SW480 (cell line): ENCODE measurements around the gene PDE8B.

ENCODE experiments used
- DNase-seq: peaks from one replicate; pipeline ENCODE4 v3.0.0-alpha.2; 2016; ENCODE audit warnings: low spot score

PDE8B gene

DNA sequence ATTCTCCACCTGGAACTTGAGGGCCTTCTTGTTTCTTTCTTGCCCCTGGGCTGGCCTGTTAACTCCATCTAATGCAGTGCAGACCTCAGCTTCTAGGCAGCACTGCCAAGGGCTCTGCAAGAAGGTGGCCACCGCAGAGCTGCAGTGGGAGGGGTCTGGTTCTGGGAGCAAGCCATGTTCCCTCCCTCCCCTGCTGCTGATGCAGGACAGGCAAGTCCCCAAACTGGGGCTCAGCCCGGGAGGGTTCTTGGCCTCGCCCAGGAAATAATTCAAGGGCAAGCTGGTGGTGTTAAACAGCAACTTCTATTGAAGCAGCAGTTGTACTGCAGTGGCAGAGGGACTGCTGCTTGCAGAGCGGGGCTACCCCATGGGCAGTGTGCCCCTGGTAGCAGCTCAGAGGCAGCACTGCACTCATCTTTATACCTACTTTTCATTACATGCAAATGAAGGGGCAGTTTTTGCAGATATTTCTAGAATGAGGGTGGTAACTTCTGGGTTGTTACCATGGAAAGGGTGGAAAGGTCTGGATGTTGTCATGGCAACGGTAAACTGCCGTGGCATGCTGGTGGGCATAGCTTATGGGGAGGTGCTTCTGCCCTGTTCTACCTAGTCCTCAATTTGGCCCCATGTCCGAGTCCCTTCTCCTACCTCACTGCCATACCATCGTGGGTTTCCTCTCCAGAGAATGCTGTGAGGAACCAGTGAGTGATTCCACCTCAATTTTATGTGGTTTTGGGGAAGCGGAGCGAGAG is 199.6 kb downstream of the PDE8B start:
- DNase-seq: no peak

DNA sequence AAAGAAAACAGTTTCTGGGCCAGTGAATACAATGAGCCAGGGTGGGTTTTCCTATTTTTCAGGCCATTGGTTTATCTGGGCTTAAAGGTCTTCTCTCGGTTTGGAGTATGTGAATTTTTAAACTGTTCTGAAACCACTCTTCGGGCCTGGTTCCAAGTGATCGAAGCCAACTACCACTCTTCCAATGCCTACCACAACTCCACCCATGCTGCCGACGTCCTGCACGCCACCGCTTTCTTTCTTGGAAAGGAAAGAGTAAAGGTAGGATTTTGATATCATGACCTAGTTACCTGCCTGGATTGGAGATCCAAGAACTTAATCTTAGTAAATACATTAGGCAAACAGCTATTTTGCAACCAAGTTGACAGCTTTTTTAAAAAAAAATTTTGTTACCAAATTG is 202.6 kb downstream of the PDE8B start:
- no peak for DNase-seq

DNA sequence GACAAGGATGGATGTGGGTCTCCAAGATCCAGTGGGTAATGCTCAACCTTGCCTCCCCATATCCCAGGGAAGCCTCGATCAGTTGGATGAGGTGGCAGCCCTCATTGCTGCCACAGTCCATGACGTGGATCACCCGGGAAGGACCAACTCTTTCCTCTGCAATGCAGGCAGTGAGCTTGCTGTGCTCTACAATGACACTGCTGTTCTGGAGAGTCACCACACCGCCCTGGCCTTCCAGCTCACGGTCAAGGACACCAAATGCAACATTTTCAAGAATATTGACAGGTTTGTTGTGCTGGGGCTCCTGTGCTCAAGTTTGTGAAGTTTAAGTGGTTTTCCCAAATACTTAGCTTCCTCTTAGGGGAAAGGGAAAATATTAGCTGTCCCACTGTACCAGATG is 207.7 kb downstream of the PDE8B start:
- no peak for DNase-seq

DNA sequence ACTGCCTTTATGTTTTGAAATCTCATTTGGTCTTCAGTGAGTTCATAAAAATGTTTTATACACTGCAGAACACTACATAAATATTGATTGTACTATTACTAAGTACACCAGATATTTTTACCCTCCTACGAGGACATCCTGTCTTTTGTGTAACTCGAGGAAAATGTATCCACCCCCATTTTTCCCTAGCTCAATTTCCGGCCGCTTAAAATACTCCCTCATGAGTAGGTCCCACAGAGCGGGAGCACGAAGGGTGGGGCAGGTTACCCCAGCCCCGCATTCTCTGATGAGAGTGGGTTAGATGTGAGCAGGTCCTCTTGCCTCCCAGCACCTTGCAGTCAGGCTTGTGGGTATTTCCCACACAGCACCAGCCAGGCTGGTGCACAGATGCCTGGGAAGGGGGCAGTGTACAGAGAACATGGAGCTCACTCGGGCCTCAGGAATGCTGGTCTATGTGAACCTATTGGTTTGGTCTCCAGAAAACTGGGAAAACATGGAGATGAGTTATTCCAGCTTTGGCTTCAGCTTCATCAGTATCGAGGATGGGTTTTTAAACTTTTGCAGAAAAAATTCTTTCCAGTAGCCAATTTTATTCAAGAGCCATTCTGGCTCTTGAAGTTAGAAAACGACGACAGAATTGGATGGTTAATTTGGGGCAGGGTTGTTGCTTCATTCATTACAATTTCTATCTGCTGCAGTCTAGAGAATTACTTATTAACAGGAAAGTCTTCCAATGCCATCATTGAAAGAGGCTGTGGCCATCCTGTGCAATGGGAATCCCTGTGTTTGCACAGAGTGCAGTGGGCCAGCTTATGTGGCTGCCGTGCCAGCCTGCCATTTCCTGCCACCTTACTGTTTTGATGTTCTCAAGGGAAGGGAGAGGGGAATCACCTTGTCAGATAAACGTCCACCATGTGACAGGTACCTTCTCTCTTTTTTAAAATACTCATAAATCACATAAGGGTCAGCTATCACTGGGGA is 208.4 kb downstream of the PDE8B start:
- no peak for DNase-seq

DNA sequence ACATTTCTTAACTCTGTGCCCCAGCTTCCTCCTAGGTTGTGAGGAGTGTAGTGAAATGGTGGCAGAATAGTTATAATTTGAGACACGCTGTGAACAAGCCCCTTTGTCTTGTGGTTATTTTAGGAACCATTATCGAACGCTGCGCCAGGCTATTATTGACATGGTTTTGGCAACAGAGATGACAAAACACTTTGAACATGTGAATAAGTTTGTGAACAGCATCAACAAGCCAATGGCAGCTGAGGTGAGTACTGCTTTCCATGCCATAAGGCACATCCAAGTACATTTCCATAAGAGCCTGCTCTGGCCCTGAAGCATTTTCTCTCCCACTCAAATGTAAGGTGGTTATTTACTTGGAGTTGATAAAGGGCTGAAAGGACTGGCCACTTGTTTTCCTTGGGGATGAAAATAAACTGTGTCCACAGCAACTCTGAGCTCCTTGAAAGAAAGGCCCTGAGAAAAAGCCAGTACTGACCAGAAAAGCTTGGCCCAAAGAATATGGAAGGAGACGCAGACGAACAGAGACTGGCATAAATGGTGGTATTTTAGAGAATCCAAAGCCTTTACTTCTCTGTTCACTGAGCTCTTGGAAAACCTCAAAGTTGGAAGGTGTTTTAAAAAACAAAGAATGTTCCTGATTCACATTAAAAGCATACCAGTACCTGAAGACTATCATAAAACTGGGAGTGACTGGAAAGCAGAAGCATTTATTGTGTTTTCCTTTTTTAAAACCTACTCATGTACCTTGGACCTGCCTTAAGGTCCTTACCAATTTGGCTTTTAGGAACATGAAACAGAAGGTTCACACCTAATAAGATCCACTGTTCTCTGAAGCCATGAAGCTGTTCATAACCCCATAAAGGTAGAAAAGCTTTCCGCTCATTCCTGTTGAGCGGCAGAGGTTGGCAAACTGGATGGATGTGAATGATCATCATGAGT is 209.4 kb downstream of the PDE8B start:
- DNase-seq: no peak

DNA sequence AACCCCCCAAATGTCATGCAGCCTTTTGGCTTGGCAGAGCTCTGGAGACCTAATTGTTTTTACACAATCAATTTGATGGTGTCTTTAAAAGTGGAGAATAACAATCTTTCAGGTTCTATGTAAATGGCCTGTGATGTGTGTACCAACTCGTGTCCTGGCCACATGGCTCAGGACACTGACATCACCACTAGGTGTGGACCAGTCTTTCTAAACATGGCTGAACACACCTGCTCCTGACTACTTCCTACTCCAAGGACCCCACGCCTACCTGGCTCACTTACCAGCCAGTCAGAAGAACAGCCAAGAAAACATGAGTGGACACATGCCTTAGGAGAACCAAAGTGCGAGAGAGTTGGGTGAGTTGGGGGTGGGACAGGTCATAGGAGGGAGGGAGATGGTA is 210.5 kb downstream of the PDE8B start:
- DNase-seq: no peak

DNA sequence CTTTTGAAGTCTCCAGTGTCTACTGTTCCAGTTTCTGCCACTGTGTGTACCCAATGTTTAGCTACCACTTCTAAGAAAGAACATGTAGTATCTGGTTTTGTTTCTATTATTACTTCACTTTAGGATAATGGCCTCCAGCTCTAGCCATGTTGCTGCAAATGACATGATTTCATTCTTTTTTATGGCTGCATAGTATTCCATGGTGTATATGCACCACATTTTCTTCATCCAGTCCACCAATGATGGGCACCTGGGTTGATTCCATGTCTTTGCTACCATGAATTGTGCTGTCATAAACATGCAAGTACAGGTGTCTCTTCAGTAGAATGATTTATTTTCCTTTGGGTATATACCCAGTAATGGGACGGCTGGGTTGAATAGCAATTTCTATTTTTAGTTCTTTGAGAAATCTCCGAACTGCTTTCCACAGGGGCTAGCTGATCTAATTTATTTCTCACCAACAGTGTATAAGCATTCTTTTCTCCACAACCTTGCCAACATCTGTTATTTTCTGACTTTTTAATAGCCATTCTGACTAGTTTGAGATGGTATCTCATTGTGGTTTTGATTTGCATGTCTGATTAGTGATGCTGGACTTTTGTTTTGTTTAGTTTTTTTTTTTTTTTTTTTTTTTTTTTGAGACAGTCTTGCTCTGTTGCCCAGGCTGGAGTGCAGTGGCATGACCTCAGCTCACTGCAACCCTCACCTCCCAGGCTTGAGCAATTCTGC is 212.7 kb downstream of the PDE8B start:
- no peak for DNase-seq

DNA sequence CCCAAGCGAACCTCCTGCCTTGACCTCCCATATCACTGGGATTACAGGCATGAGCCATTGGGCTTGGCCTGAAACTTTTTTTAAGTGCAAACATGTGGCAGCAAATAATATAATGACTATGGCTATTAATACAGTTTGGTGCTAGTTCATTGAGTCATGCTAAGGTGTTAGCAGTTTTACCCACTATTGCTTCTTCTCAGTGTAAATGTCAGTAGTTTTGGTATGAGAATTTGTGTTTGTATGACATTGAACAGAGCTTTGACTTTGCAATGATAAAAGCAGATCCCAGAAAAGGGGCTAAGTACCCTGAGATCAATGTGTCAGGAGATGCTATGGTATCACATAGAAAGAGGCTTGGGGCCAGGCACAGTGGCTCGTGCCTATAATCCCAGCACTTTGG is 214.4 kb downstream of the PDE8B start:
- DNase-seq: no peak

DNA sequence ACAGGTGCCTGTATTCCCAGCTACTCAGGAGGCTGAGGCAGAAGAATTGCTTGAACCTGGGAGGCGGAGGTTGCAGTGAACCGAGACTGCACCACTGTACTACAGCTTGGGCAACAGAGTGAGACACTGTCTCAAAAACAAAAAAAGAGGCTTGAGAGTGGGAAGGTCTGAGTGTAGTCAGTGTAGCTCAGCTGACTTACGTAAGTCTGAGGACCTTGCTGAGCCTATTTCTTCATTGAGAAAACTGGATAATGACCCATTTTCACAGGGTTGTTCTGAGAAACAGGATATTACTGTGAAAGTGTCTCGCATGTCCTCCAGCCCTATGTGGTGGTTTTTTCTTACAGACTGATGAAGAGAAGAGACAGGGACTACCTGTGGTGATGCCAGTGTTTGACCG is 214.9 kb downstream of the PDE8B start:
- no peak for DNase-seq

DNA sequence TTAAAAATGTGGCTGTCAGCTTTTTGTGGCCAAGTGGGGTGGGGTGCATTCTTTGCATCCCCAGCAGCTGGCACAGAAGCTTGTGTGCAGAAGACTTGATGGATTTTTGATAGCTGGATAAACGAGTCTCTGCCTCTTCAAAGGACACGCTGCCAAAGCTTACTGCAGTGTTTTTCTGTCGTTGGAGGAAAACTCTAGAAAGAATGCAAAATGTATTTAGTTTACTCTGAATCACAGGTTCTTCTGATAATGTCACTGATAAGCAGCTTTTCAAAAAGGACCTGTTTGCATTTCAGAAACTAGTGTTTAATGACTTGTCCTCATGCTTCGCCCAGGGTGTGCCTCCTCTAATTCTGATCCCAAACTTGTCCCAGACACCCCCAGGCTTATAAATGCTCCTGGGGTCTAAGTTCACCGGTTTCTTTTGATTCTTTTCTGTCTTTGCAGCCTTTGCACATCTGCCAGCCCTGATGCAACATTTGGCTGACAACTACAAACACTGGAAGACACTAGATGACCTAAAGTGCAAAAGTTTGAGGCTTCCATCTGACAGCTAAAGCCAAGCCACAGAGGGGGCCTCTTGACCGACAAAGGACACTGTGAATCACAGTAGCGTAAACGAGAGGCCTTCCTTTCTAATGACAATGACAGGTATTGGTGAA is 215.6 kb downstream of the PDE8B start:
- DNase-seq: no peak

DNA sequence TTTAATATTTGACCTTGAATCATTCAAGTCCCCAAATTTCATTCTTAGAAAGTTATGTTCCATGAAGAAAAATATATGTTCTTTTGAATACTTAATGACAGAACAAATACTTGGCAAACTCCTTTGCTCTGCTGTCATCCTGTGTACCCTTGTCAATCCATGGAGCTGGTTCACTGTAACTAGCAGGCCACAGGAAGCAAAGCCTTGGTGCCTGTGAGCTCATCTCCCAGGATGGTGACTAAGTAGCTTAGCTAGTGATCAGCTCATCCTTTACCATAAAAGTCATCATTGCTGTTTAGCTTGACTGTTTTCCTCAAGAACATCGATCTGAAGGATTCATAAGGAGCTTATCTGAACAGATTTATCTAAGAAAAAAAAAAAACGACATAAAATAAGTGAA is 216.2 kb downstream of the PDE8B start:
- DNase-seq: no peak

DNA sequence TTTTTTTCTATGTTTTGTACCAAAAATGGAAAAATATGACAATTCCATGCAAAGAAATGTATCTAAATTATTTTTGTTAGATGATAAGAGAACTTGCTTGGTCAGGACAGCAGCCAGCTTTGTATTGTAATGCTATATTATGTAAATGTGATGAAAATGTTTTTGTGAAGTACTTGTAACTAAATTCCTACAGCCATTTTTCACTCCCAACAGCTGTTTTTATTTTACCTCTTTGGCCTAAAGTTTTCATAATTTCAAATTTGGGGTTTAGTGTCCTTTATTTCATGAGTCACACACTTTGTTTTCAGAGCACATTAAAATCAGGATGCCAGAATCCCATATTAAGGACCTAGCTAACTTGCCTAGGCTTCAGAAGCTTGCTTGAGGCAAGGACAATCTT is 217.5 kb downstream of the PDE8B start:
- DNase-seq: no peak

DNA sequence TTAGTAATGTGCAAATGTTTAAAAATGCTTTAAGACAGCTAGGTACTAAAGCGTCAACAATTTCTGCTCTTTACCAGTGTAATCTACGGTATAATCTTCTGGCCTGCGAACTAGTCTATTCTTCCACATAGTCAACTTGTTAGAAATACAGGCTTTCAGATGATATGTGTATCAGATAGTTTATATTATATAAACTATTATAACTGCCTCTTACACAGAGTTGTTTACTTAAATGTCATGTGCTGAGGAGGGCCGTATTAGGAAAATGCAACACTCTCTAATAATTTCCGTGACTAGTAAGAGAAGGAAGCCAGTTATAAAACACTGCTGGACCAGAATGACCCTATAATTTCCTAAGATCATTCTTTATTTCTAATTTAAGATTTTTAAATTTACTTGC is 218.0 kb downstream of the PDE8B start:
- DNase-seq: no peak

DNA sequence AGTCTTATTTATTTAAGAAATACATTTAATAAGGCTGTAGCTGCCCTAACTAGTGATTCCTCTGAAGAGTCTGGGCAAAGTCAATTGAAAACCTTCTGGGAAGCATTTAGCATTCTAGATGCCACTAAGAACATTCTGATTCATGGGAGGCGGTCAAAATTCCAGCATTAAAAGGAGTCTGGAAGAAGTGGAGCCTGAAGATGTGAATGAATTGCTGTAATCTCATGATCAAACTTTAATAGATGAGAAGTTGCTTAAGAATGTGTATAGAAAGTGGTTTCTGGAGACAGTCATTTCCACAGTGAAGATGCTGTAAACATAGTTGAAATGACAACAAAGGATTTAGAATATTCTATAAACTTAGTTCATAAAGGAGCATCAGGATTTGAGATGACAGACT is 220.2 kb downstream of the PDE8B start:
- no peak for DNase-seq

DNA sequence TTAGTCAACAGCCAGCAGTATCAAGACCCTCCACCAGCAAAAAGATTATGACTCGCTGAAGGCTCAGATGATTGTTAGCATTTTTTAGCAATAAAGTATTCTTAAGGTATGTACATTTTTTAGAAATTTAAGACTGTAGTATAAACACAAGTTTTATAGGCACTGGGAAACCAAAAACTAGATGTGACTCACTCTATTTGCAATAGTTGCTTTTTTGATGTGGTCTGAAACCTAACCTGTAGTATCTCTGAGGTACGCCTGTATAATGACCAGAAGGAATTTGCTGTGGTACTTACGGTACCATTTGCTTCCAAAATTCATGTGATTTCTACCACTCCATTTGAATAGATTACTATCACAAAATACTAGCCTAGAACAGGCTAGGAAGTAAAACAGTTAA is 220.8 kb downstream of the PDE8B start:
- DNase-seq: peak; percentile 77

DNA sequence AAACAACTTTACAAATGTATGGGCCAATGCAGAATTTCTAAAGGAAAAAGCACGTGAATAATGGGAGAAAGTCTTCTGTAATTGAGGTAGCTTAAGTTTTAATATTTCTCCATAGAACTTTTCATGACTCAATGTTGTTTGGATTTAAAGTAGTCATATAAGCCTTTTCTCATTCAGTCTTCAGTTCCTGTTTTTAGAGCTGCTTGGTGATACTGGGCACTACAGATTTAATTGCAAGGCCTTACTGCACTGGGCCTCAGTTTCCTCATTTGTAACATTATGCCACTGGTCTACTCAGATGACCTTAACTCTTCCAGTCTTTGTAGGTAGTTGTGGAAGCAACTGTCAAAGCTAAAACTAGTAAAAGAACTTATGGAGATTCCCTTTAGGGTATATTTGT is 221.2 kb downstream of the PDE8B start:
- DNase-seq: no peak

DNA sequence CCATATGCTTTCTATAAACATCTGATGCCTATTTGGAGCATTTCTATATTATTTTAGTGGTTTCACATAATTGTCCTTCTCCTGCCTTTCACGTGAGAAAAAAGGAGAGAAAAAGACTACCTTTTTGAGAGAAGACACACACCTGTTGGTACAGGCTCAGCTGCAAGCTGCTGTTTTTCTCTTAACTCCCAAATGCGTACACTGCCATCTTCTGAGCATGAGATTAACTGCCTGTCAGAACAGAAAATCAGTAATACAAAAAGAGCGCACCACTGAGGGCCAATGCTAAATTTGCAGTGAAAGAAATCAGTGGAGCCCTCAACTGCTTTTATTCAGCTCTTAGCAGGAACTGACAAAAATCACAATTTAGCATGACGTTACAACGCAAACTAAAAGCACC is 226.7 kb downstream of the PDE8B start:
- DNase-seq: peak; percentile 11

DNA sequence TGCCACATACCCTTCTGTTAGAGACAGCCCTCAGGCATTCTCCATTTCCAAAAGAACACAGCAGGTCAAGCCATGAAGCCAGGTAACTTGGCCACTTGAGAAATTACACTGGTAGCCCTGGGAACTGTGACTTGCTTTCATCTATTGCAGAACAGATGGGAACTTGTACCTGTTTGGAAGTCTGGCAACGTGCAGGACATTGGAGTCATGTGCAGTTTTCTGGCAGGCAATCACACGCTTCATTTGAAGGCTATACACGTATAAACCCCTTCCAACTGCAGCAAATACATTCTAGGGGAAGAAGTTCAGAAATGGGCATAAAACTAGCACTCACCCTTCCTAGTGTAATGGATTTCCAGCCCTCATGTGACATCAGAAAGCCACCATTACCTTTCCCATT is 227.6 kb downstream of the PDE8B start:
- no peak for DNase-seq

DNA sequence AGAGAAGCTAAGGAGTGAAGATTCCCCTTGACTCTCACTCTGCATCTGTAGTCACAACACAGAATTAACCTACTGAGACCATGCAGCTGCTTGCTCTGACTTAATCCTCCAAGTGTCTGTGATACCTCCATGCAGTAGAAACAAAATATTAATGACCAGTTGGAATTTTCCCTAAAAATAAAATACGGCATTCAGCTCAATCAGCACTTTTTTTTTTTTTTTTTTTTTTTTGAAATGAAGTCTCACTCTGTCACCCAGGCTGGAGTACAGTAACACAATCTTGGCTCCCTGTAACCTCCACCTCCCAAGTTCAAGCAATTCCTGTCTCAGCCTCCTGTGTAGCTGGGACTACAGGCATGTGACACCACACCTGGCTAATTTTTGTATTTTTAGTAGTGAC is 233.2 kb downstream of the PDE8B start:
- DNase-seq: no peak

DNA sequence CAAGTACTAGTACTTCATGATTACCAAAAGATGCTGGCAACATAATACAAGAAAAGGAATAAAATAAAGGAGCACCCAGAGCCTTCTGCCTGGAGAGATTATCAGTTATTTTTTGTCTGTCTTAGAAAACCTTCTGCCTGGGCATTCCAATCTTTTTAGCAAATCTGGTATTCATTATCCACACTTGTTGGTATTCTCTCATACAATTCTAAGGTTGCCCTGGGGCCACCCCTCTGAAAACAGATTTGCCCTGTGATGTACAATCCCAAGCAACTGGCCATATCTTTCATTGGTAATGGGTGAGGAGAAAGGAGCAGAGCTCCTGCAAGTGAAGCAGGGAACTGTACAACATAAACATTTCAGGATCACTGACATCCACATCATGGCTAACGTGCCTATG is 233.9 kb downstream of the PDE8B start:
- DNase-seq: no peak

DNA sequence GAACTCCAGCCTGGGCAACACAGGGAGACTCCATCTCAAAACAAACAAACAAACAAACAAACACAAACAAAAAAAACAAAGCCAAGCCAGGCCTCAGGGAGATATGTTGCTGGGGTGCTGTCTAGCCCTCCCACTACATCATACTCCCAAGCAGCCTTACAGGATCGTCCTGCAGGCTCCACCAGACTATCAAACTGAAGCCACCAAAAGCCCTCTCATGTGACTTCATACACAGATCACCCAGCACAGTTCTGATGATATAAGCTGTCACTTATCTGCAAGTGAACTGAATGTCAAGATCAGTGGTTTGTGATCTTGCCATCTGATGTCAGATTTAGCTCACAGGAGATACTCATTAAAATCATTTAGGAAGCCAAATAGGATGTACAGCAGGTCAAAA is 238.4 kb downstream of the PDE8B start:
- no peak for DNase-seq
